DOHH2 (cell line): ENCODE results near the gene BIRC7.

Source experiments
- H3F3A ChIP-seq: fragments of 200-600 bp; sonication (generic), shearing (Covaris generic); 2 replicates; pipeline ENCODE4 v1.6.0; 2016; ENCODE audit warnings: antibody characterized with exemption, mild to moderate bottlenecking; ENCODE audit not compliant: control insufficient read depth, insufficient read depth
- H3K27ac ChIP-seq: fragments of 200-600 bp; sonication (generic); 2 replicates; pipeline ENCODE4 v1.5.1; 2014; ENCODE audit warnings: low read depth, mild to moderate bottlenecking, low read length, moderate library complexity
- H3K27me3 ChIP-seq: fragments of 200-600 bp; sonication (generic); 2 replicates; pipeline ENCODE4 v1.6.1; 2014; ENCODE audit warnings: mild to moderate bottlenecking, low read length, mixed read lengths; ENCODE audit not compliant: control insufficient read depth
- H3K36me3 ChIP-seq: fragments of 200-600 bp; sonication (generic); 2 replicates; pipeline ENCODE4 v1.6.1; 2014; ENCODE audit warnings: mild to moderate bottlenecking, low read length, moderate library complexity, mixed read lengths; ENCODE audit not compliant: control insufficient read depth
- H3K4me1 ChIP-seq: fragments of 200-600 bp; sonication (generic); 2 replicates; pipeline ENCODE4 v1.6.1; 2014; ENCODE audit warnings: mild to moderate bottlenecking, low read length, mixed read lengths; ENCODE audit not compliant: control insufficient read depth
- H3K4me2 ChIP-seq: fragments of 200-600 bp; sonication (generic); 2 replicates; pipeline ENCODE4 v1.6.0; 2014; ENCODE audit warnings: mild to moderate bottlenecking, low read length, moderate library complexity
- H3K4me3 ChIP-seq: fragments of 200-600 bp; sonication (generic); 2 replicates; pipeline ENCODE4 v1.5.1; 2014; ENCODE audit warnings: mild to moderate bottlenecking, low read length, mixed read lengths
- H3K79me2 ChIP-seq: fragments of 200-600 bp; sonication (generic); 2 replicates; pipeline ENCODE4 v1.6.1; 2014; ENCODE audit warnings: mild to moderate bottlenecking, low read length, mixed read lengths; ENCODE audit not compliant: control insufficient read depth
- H3K9me2 ChIP-seq: fragments of 200-600 bp; sonication (generic); replicated peaks from 2 replicates; pipeline ENCODE4 v1.6.1; 2014; ENCODE audit warnings: mild to moderate bottlenecking, low read length, mixed read lengths; ENCODE audit not compliant: control insufficient read depth
- H3K9me3 ChIP-seq: fragments of 200-600 bp; sonication (generic); 2 replicates; pipeline ENCODE4 v1.6.1; 2014; ENCODE audit warnings: antibody characterized with exemption, low read length, mixed read lengths; ENCODE audit not compliant: control insufficient read depth, insufficient read depth
- H4K20me1 ChIP-seq: fragments of 200-600 bp; sonication (generic); 2 replicates; pipeline ENCODE4 v1.6.0; 2014; ENCODE audit warnings: low read depth, mild to moderate bottlenecking, antibody characterized with exemption, low read length, moderate library complexity; ENCODE audit not compliant: control insufficient read depth, insufficient read depth
- EZH2phosphoT487 ChIP-seq: fragments of 200-600 bp; sonication (generic); IDR thresholded peaks from 2 replicates; pipeline ENCODE4 v1.6.1; 2017; ENCODE audit warnings: borderline replicate concordance, mild to moderate bottlenecking, antibody characterized with exemption, low read length, moderate library complexity, mixed read lengths
- TF ChIP-seq, protein P1 (sequence below): fragments of 200-600 bp; sonication (generic); IDR thresholded peaks from one replicate; pipeline ENCODE4 v1.5.1; 2014; ENCODE audit warnings: antibody characterized with exemption, mild to moderate bottlenecking, low read depth, low read length; ENCODE audit not compliant: poor library complexity, severe bottlenecking

The BIRC7 gene

DNA sequence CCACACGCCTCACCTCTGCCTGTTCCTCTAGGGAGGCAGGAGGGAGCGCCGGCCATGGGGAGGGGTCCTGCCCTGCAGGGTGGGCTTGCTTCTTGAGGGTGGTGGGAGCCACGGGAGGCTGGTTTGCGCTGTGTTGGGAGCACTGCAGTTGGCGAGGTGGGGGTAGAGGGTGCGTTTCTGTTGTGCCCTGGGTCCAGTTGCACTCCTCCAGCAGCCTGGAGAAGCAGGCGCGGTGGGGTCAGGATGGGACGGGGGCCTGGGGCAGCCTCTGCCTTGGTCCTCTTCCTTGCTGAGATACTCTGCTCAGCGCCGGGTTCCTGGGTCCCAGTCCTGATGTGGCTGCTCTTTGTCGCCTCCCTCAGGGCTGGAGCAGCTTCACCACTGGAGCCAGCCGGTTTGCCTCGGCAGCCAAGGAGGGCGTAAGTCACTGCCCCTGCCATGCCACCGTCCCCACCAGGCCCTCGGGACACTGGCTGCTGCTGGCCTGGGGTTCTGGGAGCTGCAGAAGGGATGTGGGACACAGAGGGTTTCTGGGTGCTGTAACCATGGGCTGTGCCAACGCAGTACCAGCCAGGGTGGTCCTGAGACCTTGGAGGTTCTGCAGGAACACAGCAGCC is 45.3 kb downstream of the BIRC7 start:
- Histone ChIP-seq H3K79me2 (peaks cover 15% of the 10 kb centered on the region), H3K9me3 (no peaks in the 10 kb centered on the region), H3K4me2 (no peak overlapping the region), H3K4me3 (no peak overlapping the region), H3K36me3 (peaks cover 45% of the 10 kb centered on the region), H3K9me2 (no peaks in the 10 kb centered on the region), H4K20me1 (no peaks in the 10 kb centered on the region; the same call in 1 of the 2 replicates), H3K4me1 (peaks cover 16% of the 10 kb centered on the region), H3K27ac (no peak overlapping the region), H3K27me3 (no peaks in the 10 kb centered on the region), H3F3A (no peaks in the 10 kb centered on the region)
- no peak for TF ChIP-seq EZH2phosphoT487
- TF ChIP-seq, protein P1, sequence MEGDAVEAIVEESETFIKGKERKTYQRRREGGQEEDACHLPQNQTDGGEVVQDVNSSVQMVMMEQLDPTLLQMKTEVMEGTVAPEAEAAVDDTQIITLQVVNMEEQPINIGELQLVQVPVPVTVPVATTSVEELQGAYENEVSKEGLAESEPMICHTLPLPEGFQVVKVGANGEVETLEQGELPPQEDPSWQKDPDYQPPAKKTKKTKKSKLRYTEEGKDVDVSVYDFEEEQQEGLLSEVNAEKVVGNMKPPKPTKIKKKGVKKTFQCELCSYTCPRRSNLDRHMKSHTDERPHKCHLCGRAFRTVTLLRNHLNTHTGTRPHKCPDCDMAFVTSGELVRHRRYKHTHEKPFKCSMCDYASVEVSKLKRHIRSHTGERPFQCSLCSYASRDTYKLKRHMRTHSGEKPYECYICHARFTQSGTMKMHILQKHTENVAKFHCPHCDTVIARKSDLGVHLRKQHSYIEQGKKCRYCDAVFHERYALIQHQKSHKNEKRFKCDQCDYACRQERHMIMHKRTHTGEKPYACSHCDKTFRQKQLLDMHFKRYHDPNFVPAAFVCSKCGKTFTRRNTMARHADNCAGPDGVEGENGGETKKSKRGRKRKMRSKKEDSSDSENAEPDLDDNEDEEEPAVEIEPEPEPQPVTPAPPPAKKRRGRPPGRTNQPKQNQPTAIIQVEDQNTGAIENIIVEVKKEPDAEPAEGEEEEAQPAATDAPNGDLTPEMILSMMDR = peak; percentile 68

DNA sequence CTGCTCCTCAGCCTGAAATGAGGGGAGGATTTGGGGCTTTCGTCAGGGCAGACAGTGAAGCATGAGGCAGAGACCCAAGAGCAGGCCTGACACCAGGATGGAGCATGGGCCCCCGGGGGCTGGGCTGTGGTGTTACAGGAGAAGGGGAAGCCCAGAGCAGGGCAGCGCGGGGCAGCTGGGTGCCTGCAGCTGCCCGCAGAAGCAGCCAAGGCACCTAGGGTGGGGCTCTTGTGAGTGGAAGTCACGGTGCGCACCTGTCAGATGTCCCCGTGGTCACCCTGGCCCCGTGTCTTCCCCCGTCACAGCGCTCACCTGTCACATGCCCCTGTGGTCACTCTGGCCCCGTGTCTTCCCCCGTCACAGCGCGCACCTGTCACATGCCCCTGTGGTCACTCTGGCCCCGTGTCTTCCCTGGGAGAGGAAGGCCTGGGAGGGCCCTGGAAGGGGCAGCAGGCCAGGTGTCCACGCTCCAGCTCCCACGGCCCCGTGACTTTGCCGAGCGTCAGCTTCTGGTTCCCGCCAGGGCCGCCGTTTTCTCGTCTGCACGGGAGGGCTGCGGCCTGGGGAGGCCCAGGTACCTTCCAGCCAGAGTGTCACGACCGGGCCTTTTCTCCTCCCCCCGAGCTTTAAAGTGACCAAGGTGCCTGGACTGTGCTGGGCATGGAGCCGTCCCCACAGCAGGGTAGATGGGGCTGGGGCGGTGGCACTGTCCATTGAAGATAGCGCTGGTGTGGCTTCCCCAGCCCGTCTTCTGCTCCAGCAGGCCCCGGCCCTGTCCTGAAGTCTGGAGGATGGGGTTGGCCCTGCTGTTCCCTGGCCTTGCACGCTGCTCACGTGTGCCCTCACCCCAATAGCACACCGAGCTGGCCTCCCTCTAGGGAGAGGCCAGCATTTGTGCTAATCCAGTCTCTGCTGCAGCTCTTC is 46.3 kb downstream of the BIRC7 start:
- Histone ChIP-seq H3F3A (no peaks in the 10 kb centered on the region), H3K27me3 (no peaks in the 10 kb centered on the region), H3K4me1 (peaks cover 16% of the 10 kb centered on the region), H4K20me1 (no peaks in the 10 kb centered on the region; the same call in 1 of the 2 replicates), H3K4me2 (no peak overlapping the region), H3K9me2 (no peaks in the 10 kb centered on the region), H3K36me3 (peaks cover 38% of the 10 kb centered on the region; the same call in 1 of the 2 replicates), H3K9me3 (no peaks in the 10 kb centered on the region), H3K4me3 (no peak overlapping the region), H3K27ac (no peak overlapping the region), H3K79me2 (peaks cover 7% of the 10 kb centered on the region; the same call in 1 of the 2 replicates)
- no peak for TF ChIP-seq EZH2phosphoT487
- TF ChIP-seq, protein P1 = no peak

DNA sequence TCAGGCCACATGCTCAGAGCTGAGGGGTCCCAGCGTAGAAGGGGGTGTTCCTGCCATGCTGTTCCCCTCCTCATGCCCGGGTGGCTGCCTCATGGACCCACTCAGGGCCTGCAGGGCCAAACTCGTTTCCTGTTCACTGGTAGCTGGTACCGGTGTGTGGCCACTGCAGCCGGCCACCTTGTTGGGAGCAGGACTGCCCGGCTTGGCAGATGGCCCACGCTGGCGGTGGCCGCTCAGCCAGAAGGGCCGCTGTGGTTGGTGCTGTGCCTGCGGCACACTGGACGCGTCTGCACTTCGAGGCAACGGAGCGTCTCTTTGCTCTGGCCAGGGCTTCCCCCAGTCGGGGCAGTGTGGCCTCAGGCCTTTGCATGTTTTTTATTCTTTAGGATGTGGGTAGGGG is 47.2 kb downstream of the BIRC7 start:
- Histone ChIP-seq H3K36me3 (peaks cover 29% of the 10 kb centered on the region; the same call in 1 of the 2 replicates), H3K4me1 (peaks cover 16% of the 10 kb centered on the region), H3K4me3 (no peak overlapping the region)

More for the DNA sequence above, 47.2 kb downstream of the BIRC7 start:
- no peaks in the 10 kb centered on the region for H3K27me3 ChIP-seq
- TF ChIP-seq, protein P1 = no peak
- H3K4me2 ChIP-seq = no peak overlapping the region
- H3K9me2 ChIP-seq = no peaks in the 10 kb centered on the region
- peaks cover 3% of the 10 kb centered on the region; the same call in 1 of the 2 replicates for H3K79me2 ChIP-seq
- no peaks in the 10 kb centered on the region for H3F3A ChIP-seq
- no peaks in the 10 kb centered on the region; the same call in 1 of the 2 replicates for H4K20me1 ChIP-seq
- H3K9me3 ChIP-seq = no peaks in the 10 kb centered on the region
- no peak overlapping the region for H3K27ac ChIP-seq
